Ovary (tissue), 3 donors: ENCODE results near the gene RXYLT1.

Experiments
- CTCF ChIP-seq, 3 donors: fragments of 450-650 bp in 2 of 3; fragments of 200-600 bp in 1 of 3; IDR thresholded peaks; one replicate each; pipeline versions ENCODE4 v1.5.1 to v1.8.0; 2016 to 2022; ENCODE audit warnings: antibody characterized with exemption in 3 of 3, mild to moderate bottlenecking in 1 of 3
- POLR2A ChIP-seq: fragments of 450-650 bp; IDR thresholded peaks from one replicate; pipeline ENCODE4 v1.6.1; 2017; ENCODE audit warnings: antibody characterized with exemption, mild to moderate bottlenecking, moderate library complexity
- donor health status: DM: no; HTN: no; CAD: no.

GRCh38 chr12:63849641-63850040 is 69.9 kb downstream of the RXYLT1 start:
- TF ChIP-seq CTCF (IDR thresholded peaks at IDR 0.05) (no peak), POLR2A (no peak)
